Eye (tissue), 1 donor: Measurements from ENCODE around the gene APOH.
"Not testable (repeated sequence)": the region's sequence is repeated elsewhere in the genome, so short reads cannot be mapped to it uniquely, and the experiment has no call there.

Source experiments
- DNase-seq: peaks from one replicate; pipeline ENCODE4 v3.0.0-alpha.2; 2015

Gene APOH, protein sequence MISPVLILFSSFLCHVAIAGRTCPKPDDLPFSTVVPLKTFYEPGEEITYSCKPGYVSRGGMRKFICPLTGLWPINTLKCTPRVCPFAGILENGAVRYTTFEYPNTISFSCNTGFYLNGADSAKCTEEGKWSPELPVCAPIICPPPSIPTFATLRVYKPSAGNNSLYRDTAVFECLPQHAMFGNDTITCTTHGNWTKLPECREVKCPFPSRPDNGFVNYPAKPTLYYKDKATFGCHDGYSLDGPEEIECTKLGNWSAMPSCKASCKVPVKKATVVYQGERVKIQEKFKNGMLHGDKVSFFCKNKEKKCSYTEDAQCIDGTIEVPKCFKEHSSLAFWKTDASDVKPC

DNA sequence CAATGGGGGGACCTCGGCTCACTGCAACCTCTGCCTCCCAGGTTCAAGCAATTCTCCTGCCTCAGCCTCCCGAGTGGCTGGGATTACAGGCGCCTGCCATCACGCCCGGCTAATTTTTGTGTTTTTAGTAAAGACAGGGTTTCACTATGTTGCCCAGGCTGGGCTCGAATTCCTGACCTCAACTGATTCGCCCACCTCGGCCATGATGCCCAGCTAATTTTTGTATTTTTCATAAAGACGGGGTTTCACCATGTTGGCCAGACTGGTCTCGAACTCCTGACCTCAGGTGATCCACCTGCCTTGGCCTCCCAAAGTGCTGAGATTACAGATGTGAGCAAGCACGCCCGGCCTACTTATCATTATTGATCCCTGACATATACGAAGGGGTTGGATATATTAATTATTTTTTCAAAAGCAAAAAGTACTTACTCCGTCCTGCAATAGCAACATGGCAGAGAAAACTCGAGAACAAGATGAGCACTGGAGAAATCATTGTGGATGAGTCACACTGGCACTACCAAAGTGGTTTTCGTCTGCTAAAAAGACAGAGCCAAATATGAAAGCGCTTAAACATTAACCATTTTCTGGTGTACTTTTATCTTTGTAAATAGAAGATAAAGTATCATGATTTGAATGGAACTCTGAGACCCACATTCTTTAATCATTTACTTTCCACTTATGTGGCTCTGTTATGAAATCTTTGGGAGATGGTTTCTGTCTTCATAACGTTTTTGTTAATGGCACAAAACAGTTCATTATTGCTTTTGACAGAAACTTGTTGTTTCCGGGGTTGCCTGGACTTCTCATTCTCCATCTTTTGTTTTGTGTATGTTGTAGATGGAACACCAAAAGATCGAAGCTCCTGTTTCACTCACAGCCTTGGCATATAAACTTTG is at the start of gene APOH:
Gene APOH (minus strand): TSS at position 529 of the 896 bp plus-strand sequence. CDS start 36 bp downstream, at position 493.
- DNase-seq, result no peak

DNA sequence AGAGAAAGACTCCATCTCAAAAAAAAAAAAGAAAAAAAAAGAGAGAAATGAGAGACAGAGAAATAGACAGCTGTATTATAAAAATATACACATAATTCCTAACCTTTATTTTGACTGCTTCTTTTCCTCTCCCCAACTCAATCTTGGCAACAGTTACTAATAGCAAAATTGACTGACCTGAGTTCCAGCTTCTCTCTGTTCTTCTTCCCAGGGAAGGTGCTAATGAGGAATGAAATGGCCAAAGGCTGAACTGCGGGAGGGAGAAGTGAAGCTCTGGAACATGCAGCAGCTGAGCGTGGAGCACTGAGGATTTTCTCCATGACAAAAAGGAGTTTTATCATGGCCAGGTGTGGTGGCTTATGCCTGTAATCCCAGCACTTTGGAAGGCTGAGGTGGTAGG is 48.0 kb upstream of the APOH start:
- DNase-seq, result no peak

DNA sequence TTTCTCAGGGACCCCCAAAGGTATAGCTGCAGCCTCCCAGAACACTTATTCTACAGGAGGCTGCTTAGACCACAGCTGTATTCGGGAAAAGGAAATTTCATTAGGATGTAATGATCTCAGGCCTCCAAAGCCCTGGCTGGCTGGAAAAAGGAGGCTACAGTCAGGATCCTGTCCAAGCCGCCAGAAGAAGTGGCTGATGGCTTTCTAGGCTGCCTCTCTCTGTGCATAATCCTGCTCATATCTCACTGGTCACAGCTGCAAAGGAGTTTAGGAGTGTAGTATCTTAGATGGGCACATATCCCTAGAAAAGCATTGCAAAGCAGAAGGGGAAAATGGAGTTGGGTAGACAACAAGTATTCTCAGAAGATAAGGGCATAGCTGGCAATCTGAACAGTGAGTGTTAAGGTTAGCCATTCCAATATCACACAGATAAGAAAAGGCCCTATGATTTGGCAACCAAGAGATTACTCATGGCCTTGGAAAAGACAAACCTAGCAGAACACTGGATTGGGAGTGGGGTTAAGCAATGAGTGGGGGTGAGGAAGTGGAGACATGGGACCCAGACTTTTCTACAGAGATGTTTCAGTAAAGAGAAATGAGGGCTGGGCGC is 47.2 kb upstream of the APOH start:
- no peak for DNase-seq

GRCh38 chr17:66275651-66276050 is 46.4 kb upstream of the APOH start:
- DNase-seq, result no peak

DNA sequence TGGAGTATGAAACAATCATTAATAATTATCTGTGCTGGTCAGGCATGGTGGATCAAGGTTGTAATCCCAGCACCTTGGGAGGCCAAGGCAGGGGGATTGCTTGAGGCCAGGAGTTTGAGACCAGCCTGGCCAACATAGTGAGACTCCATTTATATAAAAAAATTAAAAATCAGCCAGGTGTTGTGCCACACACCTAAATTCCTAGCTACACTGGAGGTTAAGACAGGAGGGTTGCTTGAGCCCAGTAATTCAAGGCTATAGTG is 44.3 kb upstream of the APOH start:
- DNase-seq, result no peak

DNA sequence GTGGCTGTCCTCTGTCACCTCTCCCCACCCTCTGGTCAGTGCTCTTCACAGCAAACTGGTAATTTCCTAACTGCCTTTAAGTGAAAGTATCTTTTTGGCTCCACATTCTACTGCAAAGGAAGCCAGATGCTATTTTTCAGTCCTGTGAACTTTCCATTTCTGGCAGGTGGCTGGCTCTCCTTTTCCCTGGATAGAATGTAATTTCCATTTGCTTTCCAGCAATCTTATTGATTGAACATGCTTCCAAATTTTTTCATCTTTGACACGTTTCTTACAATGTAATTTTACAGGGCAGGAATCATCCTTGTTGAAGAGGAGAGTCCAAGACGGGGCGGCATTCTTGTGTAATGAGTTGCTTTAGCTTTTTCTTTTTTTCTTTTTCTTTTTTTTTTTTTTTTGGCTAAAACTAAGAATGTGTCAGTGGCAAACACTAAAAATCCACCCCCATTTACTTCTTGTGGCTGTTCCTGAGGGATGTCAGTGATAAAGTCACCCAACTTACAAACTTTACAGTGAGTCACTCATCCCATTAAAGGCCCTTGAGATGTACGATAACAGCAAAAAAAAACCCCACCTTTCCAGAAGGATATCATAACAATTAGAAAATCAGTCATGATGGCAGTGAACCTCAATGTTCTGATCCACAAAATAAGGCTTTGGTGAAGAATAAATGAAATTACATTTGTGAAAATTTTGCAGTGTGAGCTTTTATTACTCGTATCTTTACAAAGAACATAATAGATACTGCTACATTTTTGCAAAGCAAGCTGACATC is 43.8 kb upstream of the APOH start:
- no peak for DNase-seq

DNA sequence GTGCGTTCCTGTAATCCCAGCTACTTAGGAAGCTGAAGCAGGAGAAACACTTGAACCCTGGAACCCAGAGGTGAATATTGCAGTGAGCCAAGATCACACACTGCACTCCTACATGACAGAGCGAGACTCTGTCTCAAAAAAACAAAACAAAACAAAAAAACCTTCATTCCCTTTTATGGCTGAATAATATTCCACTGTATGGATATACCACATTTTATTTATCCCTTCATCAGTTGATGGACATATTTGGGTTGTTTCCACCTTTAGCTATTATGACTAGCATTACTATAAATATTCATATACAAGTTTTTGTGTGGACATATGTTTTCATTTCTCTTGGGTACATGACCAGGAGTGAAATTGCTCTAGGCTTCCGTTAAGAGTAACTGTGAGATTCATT is 42.3 kb upstream of the APOH start:
- DNase-seq, result no peak

- DNase-seq, result no peak
Observed at GRCh38 chr17:66270106-66270505, 40.9 kb upstream of the APOH start.

- DNase-seq, result no peak
Observed at GRCh38 chr17:66268247-66268927, 39.2 kb upstream of the APOH start.

GRCh38 chr17:66264696-66265095 is 35.5 kb upstream of the APOH start:
- DNase-seq, result no peak

DNA sequence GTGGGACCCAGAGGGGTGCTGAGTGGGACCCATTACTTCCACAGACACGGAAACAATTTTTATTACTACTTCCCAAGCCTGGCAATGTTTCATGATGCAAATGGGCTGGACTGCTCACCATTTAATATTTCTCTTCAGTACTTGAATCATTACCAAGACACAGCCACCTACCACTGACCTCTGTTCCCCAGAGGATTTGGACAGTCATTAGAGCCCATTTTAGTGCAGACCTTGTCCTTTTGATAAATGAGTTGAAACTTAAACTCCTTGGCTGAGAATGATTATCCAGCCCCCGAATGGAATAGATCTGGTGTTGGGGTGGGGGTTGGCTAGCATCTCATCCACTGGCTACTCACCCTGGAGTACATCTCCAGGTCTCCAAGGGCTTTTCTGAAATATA is 33.6 kb upstream of the APOH start:
- no peak for DNase-seq

DNA sequence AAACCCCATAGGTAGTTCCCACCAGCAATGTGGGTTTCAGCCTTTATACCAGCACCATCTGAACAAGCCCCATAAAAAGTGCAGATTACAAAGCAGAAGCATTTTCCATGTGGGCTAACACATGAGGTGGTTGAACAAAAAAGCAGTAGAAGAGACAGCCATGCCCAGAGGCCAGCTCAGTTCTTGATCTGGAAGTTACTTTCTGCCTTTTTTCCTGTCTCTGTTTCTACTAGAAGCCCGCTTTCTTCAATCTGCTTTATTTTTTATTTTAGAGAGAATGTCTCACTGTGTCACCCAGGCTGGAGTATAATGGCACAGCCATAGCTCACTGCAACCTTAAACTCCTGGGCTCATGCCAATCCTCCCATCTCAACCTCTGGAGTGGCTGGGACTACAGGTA is 31.5 kb upstream of the APOH start:
- no peak for DNase-seq

DNA sequence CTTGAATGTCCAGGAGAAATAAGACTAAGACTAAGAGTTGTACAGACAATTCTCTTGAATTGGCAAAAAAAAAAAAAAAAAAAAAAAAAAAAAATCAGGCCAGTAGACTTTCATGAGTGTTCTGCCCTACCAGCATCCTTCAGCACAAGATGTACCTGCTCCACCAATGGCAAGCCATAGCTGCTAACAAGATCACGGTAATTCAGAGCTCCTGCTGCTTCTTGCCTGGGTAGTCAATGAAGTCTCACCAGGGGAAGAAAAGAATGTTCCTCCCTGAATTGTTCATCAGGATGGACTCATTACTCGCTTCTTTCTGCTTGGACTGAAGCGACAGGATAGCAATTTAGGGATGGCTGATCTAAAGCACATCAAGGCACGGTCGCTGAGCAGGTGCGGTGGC is 31.1 kb upstream of the APOH start:
- DNase-seq, result peak; percentile 45

DNA sequence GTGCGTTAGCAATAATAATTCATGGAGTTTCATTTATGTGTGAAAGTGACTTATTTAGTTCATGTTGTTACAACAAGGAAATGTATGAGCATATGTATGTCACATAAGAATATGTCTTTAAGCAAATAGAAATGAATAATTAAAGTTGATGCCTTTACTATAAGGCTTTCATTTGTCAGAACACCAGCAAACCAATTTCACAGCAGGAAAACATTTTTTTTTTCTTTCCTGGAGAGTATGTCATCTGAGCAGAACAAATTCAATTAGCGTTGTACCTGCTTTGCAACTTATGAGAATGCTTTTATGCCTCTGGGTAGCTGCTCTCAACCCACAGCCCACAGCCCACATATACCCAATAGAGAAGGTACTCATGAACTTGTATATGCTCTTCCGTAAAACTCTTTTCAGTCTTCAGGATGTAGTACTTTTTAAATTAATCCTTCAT is 26.3 kb upstream of the APOH start:
- DNase-seq, result peak; percentile 23

DNA sequence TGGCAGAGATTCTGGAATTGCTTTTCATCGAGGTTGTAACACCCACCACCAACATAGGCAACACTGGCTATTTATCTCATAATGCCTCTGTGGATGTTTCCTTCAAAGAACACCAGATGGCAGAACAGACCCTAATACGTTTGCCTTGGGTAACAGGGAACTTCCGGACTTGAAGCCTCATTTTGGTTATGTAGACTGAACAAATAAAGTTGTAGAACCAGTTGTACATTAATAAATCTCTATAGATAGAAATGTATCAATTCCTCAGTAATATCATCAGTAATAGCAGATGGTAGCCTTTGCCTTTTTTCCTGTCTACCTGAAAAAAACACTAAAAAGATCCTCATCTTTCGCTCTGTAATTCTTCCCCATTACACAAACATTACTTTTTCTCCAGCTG is 25.9 kb upstream of the APOH start:
- DNase-seq, result peak; percentile 88

DNA sequence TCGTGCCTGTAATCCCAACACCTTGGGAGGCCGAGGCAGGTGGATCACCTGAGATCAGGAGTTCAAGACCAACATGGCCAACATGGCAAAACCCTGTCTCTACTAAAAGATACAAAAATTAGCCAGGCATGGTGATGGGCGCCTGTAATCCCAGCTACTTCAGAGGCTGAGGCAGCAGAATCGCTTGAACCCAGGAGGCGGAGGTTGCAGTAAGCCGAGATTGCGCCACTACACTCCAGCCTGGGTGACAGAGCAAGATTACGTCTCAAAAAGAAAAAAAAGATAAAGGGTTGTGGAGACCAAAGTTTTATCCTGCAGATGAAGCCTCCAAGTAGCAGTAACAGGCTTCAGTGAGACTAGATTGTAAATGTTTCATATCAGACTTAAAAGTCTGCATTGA is 24.2 kb upstream of the APOH start:
- not testable (repeated sequence) for DNase-seq

- DNase-seq, result no peak
Observed at GRCh38 chr17:66250686-66251085, 21.5 kb upstream of the APOH start.

DNA sequence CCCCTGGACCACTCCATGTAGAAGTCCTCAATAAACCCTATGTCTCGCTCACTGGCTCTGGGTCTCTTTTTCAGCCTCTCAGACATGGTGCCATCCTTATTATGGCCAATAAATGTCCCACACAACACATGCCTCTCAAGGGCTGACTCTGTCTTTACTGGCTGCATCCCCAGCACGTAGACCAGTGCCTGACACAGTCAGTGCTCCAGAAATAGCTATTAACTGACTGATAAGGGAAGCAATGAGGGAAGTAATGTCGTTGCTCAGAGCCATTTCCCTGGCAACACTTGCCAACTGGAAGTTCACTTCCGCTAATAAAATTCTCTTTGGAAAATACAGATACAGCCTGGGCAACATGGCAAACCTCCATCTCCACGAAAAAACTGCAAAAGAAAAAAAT is 19.1 kb upstream of the APOH start:
- DNase-seq, result no peak

- no peak for DNase-seq
Observed at GRCh38 chr17:66241839-66242238, 12.6 kb upstream of the APOH start.

DNA sequence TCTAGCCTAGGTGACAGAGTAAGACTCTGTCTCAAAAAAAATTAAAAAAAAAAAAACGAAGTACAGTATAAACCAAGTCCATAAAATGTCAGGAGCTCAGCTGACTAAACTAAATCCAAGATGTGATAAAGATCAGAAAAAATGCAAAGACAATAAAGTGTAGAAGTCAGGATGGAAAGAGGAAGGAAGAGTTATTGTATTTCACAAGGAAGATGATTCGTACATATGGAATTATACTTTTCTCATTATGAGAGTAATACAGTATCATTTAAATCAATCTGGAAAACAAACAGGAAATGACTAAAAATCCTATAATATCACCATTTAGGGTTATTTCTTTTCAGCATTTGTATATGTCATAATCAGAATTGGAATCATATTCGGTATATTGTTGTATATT is 11.4 kb upstream of the APOH start:
- no peak for DNase-seq

DNA sequence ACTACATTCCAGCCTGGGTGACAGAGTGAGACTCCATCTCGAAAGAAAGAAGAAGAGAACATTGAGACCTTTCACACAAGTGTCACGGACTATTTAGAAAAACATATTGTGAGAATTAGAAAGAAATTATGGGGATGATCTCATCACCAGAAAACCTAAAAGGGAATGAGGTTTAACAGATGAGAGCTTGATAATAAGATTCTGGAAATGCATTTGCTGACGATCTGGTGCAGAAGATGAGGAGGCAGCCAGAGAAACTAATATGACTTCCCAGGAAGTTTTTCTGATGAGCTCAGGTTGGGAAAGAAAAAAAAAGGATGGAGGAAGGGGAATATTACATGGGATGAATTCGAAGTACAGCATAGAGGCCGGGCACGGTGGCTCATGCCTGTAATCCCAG is 10.8 kb upstream of the APOH start:
- DNase-seq, result no peak

GRCh38 chr17:66235377-66235994 is 6.3 kb upstream of the APOH start:
- DNase-seq, result no peak
